GM23338 (cell line): Measurements from ENCODE around the gene SERPINE2. TPM values are rescaled to one million over a fixed set of nuclear protein-coding genes. Genes with fewer than 3 reads are reported as not detected.
A peak's percentile ranks its signal among the peaks of the same experiment; 100 is the strongest.

Experiments
- ATAC-seq: fragments of 200-7000 bp; cut with Tn5 transposase; 3 replicates; pipeline ENCODE4 v1.9.1; 2020
- DNase-seq: peaks from one replicate; pipeline ENCODE4 v3.0.0-alpha.2; 2015; ENCODE audit warnings: low spot score
- H2AFZ ChIP-seq: fragments of 200-600 bp; sonication (generic); 2 replicates; pipeline ENCODE4 v1.8.0; 2016; ENCODE audit warnings: antibody characterized with exemption, mild to moderate bottlenecking, moderate library complexity
- H3F3A ChIP-seq: fragments of 200-600 bp; sonication (generic); replicated peaks from 2 replicates; pipeline ENCODE4 v1.8.0; 2017; ENCODE audit warnings: antibody characterized with exemption, mixed run types, low read depth
- H3K27ac ChIP-seq: fragments of 200-600 bp; sonication (generic); 2 replicates; pipeline ENCODE4 v1.6.1; 2016; ENCODE audit warnings: low read depth
- H3K27me3 ChIP-seq: fragments of 200-600 bp; sonication (generic); 2 replicates; pipeline ENCODE4 v1.8.0; 2016; ENCODE audit warnings: mild to moderate bottlenecking, mixed run types, moderate library complexity; ENCODE audit not compliant: insufficient read depth
- H3K36me3 ChIP-seq: fragments of 200-600 bp; sonication (generic); 2 replicates; pipeline ENCODE4 v1.8.0; 2016; ENCODE audit warnings: mild to moderate bottlenecking; ENCODE audit not compliant: insufficient read depth
- H3K4me1 ChIP-seq: fragments of 200-600 bp; sonication (generic); 2 replicates; pipeline ENCODE4 v1.8.0; 2016; ENCODE audit warnings: mild to moderate bottlenecking, moderate library complexity; ENCODE audit not compliant: insufficient read depth
- H3K4me2 ChIP-seq: fragments of 200-600 bp; sonication (generic); 2 replicates; pipeline ENCODE4 v1.7.1; 2017; ENCODE audit warnings: mixed run types
- H3K4me3 ChIP-seq: fragments of 200-600 bp; sonication (generic); 2 replicates; pipeline ENCODE4 v1.6.1; 2016; ENCODE audit warnings: mixed run types
- H3K79me2 ChIP-seq: fragments of 200-600 bp; sonication (generic); replicated peaks from 2 replicates; pipeline ENCODE4 v1.8.0; 2017; ENCODE audit warnings: mild to moderate bottlenecking; ENCODE audit not compliant: insufficient read depth
- H3K9me2 ChIP-seq: fragments of 200-600 bp; sonication (generic); 2 replicates; pipeline ENCODE4 v1.8.0; 2017; ENCODE audit not compliant: insufficient read depth
- H4K20me1 ChIP-seq: fragments of 200-600 bp; sonication (generic); replicated peaks from 2 replicates; pipeline ENCODE4 v1.8.0; 2017; ENCODE audit warnings: mild to moderate bottlenecking; ENCODE audit not compliant: insufficient read depth
- H3K27ac Mint-ChIP-seq: 2 replicates; pipeline ENCODE4 v1.8.0; 2020; ENCODE audit warnings: inconsistent platforms, mild to moderate bottlenecking, moderate library complexity, mixed read lengths
- H3K27me3 Mint-ChIP-seq: 3 replicates; pipeline ENCODE4 v1.8.0; 2022; ENCODE audit warnings: low read depth, mild to moderate bottlenecking, moderate library complexity, mixed read lengths, inconsistent platforms; ENCODE audit not compliant: insufficient read depth, poor library complexity
- H3K36me3 Mint-ChIP-seq: 3 replicates; pipeline ENCODE4 v1.8.0; 2021; ENCODE audit warnings: low read depth, mild to moderate bottlenecking, inconsistent platforms, moderate library complexity, mixed read lengths
- H3K4me1 Mint-ChIP-seq: 3 replicates; pipeline ENCODE4 v1.8.0; 2020; ENCODE audit warnings: mild to moderate bottlenecking, inconsistent platforms, mixed read lengths
- H3K4me3 Mint-ChIP-seq: 3 replicates; pipeline ENCODE4 v1.8.0; 2021; ENCODE audit warnings: moderate library complexity, mild to moderate bottlenecking, inconsistent platforms, mixed read lengths
- H3K9me3 Mint-ChIP-seq: 3 replicates; pipeline ENCODE4 v1.8.0; 2020; ENCODE audit warnings: moderate library complexity, mild to moderate bottlenecking, inconsistent platforms, mixed read lengths
- CREB1 ChIP-seq: fragments of 250-450 bp; sonication (Bioruptor Pico); IDR thresholded peaks from 2 replicates; pipeline ENCODE4 v1.5.0; 2020; ENCODE audit warnings: low read depth, mild to moderate bottlenecking, moderate library complexity
- ETS1 ChIP-seq: IDR thresholded peaks from 2 replicates; pipeline ENCODE4 v1.6.1; 2016; ENCODE audit warnings: antibody characterized with exemption
- EZH2 ChIP-seq: fragments of 200-600 bp; sonication (generic); IDR thresholded peaks from one replicate; pipeline ENCODE4 v1.8.0; 2017; ENCODE audit warnings: antibody characterized with exemption, mild to moderate bottlenecking, low read depth; ENCODE audit not compliant: unreplicated experiment
- EZH2phosphoT487 ChIP-seq: fragments of 200-600 bp; sonication (generic); IDR thresholded peaks from one replicate; pipeline ENCODE4 v1.8.1; 2018; ENCODE audit warnings: antibody characterized with exemption; ENCODE audit not compliant: unreplicated experiment
- JUNB ChIP-seq: IDR thresholded peaks from one replicate; pipeline ENCODE4 v1.6.1; 2016; ENCODE audit warnings: antibody characterized with exemption; ENCODE audit not compliant: unreplicated experiment
- NANOG ChIP-seq: IDR thresholded peaks from 2 replicates; pipeline ENCODE4 v1.6.1; 2016; ENCODE audit warnings: antibody characterized with exemption, borderline replicate concordance
- POLR2AphosphoS5 ChIP-seq: IDR thresholded peaks from 2 replicates; pipeline ENCODE4 v1.6.1; 2016; ENCODE audit warnings: antibody characterized with exemption, low read depth
- REST ChIP-seq: IDR thresholded peaks from one replicate; pipeline ENCODE4 v1.6.1; 2018; ENCODE audit warnings: antibody characterized with exemption; ENCODE audit not compliant: unreplicated experiment
- STAT1 ChIP-seq: IDR thresholded peaks from one replicate; pipeline ENCODE4 v1.6.1; 2016; ENCODE audit warnings: antibody characterized with exemption; ENCODE audit not compliant: unreplicated experiment
- ZNF114 ChIP-seq: fragments of 250-450 bp; sonication (Bioruptor Pico); IDR thresholded peaks from 2 replicates; pipeline ENCODE4 v1.5.0; 2020; ENCODE audit warnings: mild to moderate bottlenecking, moderate library complexity
- ZNF331 ChIP-seq: fragments of 250-450 bp; sonication (Bioruptor Pico); IDR thresholded peaks from 2 replicates; pipeline ENCODE4 v1.5.0; 2020; ENCODE audit warnings: low read depth, mild to moderate bottlenecking, moderate library complexity
- ZNF462 ChIP-seq: fragments of 250-450 bp; sonication (Bioruptor Pico); IDR thresholded peaks from 2 replicates; pipeline ENCODE4 v1.5.0; 2020; ENCODE audit warnings: mild to moderate bottlenecking, moderate library complexity
- polyA plus RNA-seq: library from polyadenylated mRNA; unstranded; fragments of >200 nt; fragmentation: Nextera tagmentation; extraction: Ambion mirVana; gene quantifications from 2 replicates; pipeline ENCODE4 v1.2.1, GENCODE V29; 2016
- total RNA-seq: library from RNA; depleted of rRNA; stranded (reverse); fragments of >200 nt; shearing (Covaris generic); gene quantifications from 2 replicates; pipeline ENCODE4 v1.2.3, GENCODE V29; 2014

Gene SERPINE2
- total and polyA plus RNA-seq, 2 experiments from 2014 or later = 38.6 to 44.2 TPM

GRCh38 chr2:223934870-223935269 is 104.2 kb downstream of the SERPINE2 start (continued):
- TF ChIP-seq REST (no peak), EZH2phosphoT487 (no peak), POLR2AphosphoS5 (no peak), CREB1 (no peak), ZNF114 (CRISPR knock-in tag) (no peak), NANOG (no peak), ZNF331 (CRISPR knock-in tag) (no peak), ETS1 (no peak), JUNB (no peak), STAT1 (no peak)

- peaks cover 65% of the 10 kb centered on the region for H3K4me1 Mint-ChIP-seq
- H4K20me1 ChIP-seq = peaks cover 7% of the 10 kb centered on the region; the same call in 1 of the 2 replicates
- TF ChIP-seq EZH2 (no peak), EZH2phosphoT487 (no peak), POLR2AphosphoS5 (no peak), ZNF462 (CRISPR knock-in tag) (no peak)
Measured at GRCh38 chr2:223932816-223933800, 106.0 kb downstream of the SERPINE2 start.

More at GRCh38 chr2:223932816-223933800, 106.0 kb downstream of the SERPINE2 start:
- DNase-seq (no peak), ATAC-seq (no peak)
- Mint-ChIP-seq H3K27me3 (peaks cover 8% of the 10 kb centered on the region), H3K4me3 (no peak overlapping the region), H3K36me3 (peaks cover 7% of the 10 kb centered on the region; the same call in 2 of the 3 replicates), H3K9me3 (no peaks in the 10 kb centered on the region; the same call in 2 of the 3 replicates), H3K27ac (peak overlapping the region; percentile 74)
- Histone ChIP-seq H2AFZ (no peak overlapping the region), H3K27me3 (no peaks in the 10 kb centered on the region), H3K9me2 (no peaks in the 10 kb centered on the region), H3K4me1 (peaks cover 65% of the 10 kb centered on the region), H3K27ac (peak overlapping the region; percentile 17; the same call in 1 of the 2 replicates), H3K4me2 (no peak overlapping the region), H3K36me3 (no peaks in the 10 kb centered on the region), H3K79me2 (peaks cover 97% of the 10 kb centered on the region), H3F3A (no peaks in the 10 kb centered on the region), H3K4me3 (no peak overlapping the region)
